ENCODE measurements around the gene GLRA1. TPM values are rescaled to one million over a fixed set of nuclear protein-coding genes. Genes with fewer than 3 reads are reported as not detected.
A peak's percentile ranks its signal among the peaks of the same experiment; 100 is the strongest.

Gene GLRA1
- total RNA-seq, 2 experiments from 2014 or later = not detected

- Mint-ChIP-seq H3K27ac (peak overlapping the region; percentile 47), H3K4me3 (no peak overlapping the region), H3K27me3 (no peaks in the 10 kb centered on the region), H3K4me1 (ENCODE audit: low read depth) (peaks cover 19% of the 10 kb centered on the region), H3K36me3 (ENCODE audit: low read depth) (peaks cover 64% of the 10 kb centered on the region), H3K9me3 (peaks cover 2% of the 10 kb centered on the region)
- ATAC-seq (no peak), DNase-seq (no peak)
- ChIA-PET POLR2A (interaction anchor here (1.1 kb wide), 1 partner anchor 55 kb away, joined by 3 read pairs; no protein-coding TSS in a partner anchor), CTCF (interaction anchor here (0.7 kb wide), 1 partner anchor 330 kb away, joined by 3 read pairs; no protein-coding TSS in a partner anchor)
- TF ChIP-seq, protein P1, sequence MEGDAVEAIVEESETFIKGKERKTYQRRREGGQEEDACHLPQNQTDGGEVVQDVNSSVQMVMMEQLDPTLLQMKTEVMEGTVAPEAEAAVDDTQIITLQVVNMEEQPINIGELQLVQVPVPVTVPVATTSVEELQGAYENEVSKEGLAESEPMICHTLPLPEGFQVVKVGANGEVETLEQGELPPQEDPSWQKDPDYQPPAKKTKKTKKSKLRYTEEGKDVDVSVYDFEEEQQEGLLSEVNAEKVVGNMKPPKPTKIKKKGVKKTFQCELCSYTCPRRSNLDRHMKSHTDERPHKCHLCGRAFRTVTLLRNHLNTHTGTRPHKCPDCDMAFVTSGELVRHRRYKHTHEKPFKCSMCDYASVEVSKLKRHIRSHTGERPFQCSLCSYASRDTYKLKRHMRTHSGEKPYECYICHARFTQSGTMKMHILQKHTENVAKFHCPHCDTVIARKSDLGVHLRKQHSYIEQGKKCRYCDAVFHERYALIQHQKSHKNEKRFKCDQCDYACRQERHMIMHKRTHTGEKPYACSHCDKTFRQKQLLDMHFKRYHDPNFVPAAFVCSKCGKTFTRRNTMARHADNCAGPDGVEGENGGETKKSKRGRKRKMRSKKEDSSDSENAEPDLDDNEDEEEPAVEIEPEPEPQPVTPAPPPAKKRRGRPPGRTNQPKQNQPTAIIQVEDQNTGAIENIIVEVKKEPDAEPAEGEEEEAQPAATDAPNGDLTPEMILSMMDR (IDR thresholded peaks at IDR 0.05) = no peak
- intact Hi-C loops (cut with micrococcal nuclease) = no loop called here
These were observed 111.8 kb downstream of the GLRA1 start for GRCh38 chr5:151812757-151813309.

- Mint-ChIP-seq H3K4me1 (ENCODE audit: low read depth) (peaks cover 21% of the 10 kb centered on the region), H3K36me3 (ENCODE audit: low read depth) (peaks cover 66% of the 10 kb centered on the region), H3K9me3 (peaks cover 2% of the 10 kb centered on the region), H3K27me3 (no peaks in the 10 kb centered on the region), H3K27ac (peak overlapping the region; percentile 0), H3K4me3 (no peak overlapping the region)
- ChIA-PET POLR2A (interaction anchor here (1.1 kb wide), 1 partner anchor 54 kb away, joined by 3 read pairs; no protein-coding TSS in a partner anchor), CTCF (interaction anchor here (0.7 to 1.2 kb wide), 3 partner anchors 13 to 331 kb away, joined by 3 read pairs; no protein-coding TSS in a partner anchor)
- intact Hi-C loops (cut with micrococcal nuclease) = no loop called here
- TF ChIP-seq, protein P1 (IDR thresholded peaks at IDR 0.05) = no peak
- ATAC-seq (no peak), DNase-seq (no peak)
These were observed 112.9 kb downstream of the GLRA1 start for GRCh38 chr5:151811593-151812321.

DNA sequence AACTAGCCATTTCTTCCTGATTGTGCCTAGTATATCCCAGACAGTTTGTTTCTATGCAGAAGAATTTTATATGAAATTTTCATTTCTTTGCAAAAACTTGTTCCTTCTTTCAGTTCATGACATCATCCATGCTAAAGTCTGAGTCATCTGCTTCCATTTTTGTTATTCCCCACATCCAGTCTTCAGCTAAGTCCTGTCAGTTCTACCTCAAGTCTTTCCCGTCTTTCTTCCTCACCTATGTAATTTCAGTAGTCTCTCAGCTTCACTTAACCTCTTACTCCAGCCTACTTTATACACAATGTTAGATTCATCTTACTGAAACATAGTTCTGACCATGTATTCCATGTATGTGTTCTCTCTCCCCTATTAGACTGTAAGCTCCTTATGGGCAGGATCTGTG lies 113.8 kb downstream of the GLRA1 start:
- Mint-ChIP-seq H3K27ac (peak overlapping the region; percentile 64), H3K4me3 (no peak overlapping the region), H3K9me3 (peaks cover 2% of the 10 kb centered on the region), H3K36me3 (ENCODE audit: low read depth) (peaks cover 73% of the 10 kb centered on the region), H3K27me3 (no peaks in the 10 kb centered on the region), H3K4me1 (ENCODE audit: low read depth) (peaks cover 27% of the 10 kb centered on the region)
- TF ChIP-seq, protein P1 (IDR thresholded peaks at IDR 0.05) = no peak
- no peak for DNase-seq
- ChIA-PET POLR2A (no interaction called here), CTCF (interaction anchor here (0.6 to 1.2 kb wide), 3 partner anchors 12 to 332 kb away, joined by 3 to 4 read pairs (median 3); no protein-coding TSS in a partner anchor)
- intact Hi-C loops (cut with micrococcal nuclease) = no loop called here
- no peak for ATAC-seq

DNA sequence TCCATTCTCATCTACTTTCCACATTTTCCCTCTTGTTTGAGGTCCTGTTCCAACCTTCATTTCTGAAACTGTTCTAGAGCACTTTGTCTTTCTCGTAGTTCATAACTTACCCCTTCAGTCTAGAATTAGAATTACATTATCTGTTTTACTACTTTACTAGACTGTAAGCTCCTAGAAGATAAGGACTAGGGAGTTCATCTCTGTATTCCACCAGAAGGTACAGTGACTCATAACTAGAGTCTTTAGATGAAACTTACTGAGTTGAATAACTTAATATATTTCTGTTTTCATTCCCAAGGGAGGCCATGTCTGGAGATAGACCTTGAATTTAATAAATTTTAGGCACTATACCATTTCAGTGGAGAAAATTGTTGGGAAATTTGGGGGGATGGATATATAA lies 114.2 kb downstream of the GLRA1 start:
- peak overlapping the region; percentile 3 for H3K27ac Mint-ChIP-seq
- H3K36me3 Mint-ChIP-seq (ENCODE audit: low read depth) = peaks cover 78% of the 10 kb centered on the region
- TF ChIP-seq, protein P1 (IDR thresholded peaks at IDR 0.05) = no peak
- no peaks in the 10 kb centered on the region for H3K27me3 Mint-ChIP-seq
- H3K4me3 Mint-ChIP-seq = no peak overlapping the region
- ChIA-PET CTCF (interaction anchor here (0.6 to 1.1 kb wide), 2 partner anchors 36 to 332 kb away, joined by 3 to 4 read pairs; no protein-coding TSS in a partner anchor), POLR2A (interaction anchor here (1.0 kb wide), 1 partner anchor 12 kb away, joined by 3 read pairs; no protein-coding TSS in a partner anchor)
- H3K4me1 Mint-ChIP-seq (ENCODE audit: low read depth) = peaks cover 32% of the 10 kb centered on the region
- peaks cover 2% of the 10 kb centered on the region for H3K9me3 Mint-ChIP-seq
- DNase-seq = no peak
- intact Hi-C loops (cut with micrococcal nuclease) = no loop called here
- peak; percentile 39 for ATAC-seq

All from activated CD8-positive, alpha-beta T cell treated with anti-CD3 and anti-CD28 coated beads for 36 hours (primary cell).